Stimulated activated CD4-positive, alpha-beta T cell treated with anti-CD3 and anti-CD28 coated beads, Interleukin-1b, Interleukin-23, amount 100 ng/mL, for 4 hours (primary cell): ENCODE measurements around the gene WFDC5.
"Not testable (repeated sequence)": the region's sequence is repeated elsewhere in the genome, so short reads cannot be mapped to it uniquely, and the experiment has no call there.

Source experiments
- DNase-seq, 2 donors: peaks; one replicate each; pipeline ENCODE4 v3.0.0-alpha.2; 2020; ENCODE audit warnings: low read depth in 2 of 2

The WFDC5 gene

DNA sequence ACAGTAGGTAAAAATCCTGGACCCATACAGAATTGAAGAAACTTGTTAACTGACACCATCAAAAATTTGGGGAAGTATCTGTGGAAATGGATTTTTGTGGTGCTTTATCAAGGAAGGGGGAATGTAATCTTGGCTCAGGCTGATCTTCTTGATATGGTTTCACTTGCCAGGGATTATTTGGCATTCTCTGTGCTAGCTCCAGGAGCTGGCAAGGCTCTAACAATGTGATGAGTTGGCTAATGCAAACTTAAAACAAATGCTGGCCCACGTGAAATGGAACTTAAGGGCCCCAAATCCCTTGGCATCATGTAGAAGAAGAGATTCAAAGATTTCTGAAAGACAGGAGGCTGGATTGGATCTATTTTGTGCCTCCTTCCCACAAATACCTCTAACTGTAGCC, 27.2 kb downstream of the WFDC5 start:
- DNase-seq = no peak

DNA sequence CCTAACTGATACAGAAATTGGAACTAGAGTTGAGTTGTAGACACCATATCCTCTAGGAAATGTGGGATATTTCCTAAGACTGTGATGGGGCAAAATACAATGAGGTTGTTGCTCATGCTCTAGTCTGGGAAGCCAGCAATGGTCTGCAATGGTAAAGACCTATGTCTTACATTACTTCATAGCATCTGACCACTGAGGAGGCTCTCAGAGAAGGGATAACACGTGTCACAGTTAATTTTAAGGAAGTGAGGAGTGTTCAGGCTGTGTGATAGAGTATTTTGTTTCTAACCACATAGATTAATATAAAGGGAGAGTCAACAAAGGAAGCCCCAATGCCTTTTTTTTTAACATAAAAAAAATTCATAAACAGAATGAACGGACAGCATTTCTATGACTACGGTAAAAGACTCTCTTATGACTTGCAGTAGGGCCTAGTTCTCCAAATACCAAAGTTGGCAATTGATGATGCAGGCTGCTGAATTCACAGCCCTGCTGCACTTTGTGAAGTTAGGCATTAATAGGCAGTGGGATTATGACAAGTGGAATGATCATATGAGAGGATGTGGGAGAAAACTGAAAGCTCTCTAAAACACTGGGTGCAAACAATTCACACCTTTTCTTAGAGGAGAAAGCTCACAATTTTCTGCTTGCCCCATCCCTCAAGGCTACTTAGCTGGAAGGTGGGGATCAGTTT, 27.7 kb downstream of the WFDC5 start:
- no peak for DNase-seq

DNA sequence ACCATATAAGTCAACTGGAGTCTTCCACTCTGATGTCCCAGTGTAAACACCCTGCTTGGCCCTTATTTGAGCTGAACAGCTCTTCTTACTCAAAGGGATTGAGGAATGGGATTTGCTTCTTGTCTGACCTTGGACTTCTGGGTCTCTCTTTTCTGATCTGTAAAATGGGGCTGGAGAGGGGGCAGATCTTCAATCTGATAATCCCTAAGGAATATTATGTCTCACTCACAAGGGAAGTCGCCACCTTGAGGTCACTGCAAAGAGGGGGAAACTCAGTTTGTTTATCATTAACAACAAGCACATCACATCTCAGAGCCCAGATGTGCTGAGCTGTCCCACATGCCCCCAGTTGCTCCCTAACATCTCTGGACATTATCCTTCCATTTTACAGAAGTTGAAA, 29.1 kb downstream of the WFDC5 start:
- no peak for DNase-seq

DNA sequence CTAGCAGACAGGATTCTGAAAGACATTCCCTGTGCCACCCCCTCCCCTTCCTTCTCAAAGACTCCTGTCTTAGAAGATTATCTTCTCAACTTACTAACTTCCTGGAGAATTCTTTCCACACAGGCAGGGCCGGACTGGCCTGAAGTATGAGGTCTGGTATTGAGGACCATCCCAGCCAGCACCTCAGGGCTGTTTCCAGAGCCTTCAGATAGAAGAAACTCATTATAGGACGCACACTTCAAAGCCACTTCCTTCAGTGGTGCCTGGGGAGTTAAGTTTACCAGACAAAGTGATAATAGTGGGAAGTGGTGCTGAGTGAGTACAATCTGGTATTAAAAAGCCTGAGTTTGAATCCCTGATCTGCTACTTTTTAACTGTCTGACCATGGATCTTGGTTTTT, 29.7 kb downstream of the WFDC5 start:
- no peak for DNase-seq

DNA sequence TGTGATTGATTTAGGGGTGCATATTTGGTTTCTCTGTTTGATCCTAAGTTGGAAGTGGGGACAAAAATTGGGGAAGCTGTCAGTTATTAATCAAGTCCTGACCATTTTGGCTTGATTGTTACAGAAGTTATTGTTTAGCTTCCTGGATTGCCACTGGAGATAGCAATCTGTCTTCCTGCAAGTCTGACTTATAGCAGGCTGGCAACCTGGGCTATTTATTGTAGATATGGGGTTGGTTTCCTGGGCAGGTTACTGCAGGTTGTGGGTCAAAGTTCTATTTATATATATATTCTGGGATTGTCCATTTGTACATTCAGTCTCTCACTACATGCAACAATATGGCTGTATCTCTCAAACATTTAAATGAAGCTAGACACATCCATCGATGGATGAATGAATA, 31.8 kb downstream of the WFDC5 start:
- no peak for DNase-seq

DNA sequence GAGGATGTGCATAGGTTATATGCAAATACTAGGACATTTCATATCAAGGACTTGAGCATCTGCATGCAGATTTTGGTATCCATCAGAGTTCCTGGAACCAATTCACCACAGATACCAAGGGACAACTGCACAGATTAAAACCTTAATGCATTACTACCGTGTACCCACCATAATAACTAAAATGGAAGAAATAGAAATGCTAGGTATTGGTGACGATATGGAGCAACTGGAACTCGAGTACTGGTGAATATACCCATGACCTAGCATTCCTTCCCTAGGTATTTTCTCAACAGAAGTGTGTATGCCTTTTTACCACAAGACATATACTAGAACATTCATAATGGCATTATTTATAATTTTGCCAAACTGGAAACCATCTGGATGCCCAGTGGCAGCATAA, 32.5 kb downstream of the WFDC5 start:
- DNase-seq = no peak

DNA sequence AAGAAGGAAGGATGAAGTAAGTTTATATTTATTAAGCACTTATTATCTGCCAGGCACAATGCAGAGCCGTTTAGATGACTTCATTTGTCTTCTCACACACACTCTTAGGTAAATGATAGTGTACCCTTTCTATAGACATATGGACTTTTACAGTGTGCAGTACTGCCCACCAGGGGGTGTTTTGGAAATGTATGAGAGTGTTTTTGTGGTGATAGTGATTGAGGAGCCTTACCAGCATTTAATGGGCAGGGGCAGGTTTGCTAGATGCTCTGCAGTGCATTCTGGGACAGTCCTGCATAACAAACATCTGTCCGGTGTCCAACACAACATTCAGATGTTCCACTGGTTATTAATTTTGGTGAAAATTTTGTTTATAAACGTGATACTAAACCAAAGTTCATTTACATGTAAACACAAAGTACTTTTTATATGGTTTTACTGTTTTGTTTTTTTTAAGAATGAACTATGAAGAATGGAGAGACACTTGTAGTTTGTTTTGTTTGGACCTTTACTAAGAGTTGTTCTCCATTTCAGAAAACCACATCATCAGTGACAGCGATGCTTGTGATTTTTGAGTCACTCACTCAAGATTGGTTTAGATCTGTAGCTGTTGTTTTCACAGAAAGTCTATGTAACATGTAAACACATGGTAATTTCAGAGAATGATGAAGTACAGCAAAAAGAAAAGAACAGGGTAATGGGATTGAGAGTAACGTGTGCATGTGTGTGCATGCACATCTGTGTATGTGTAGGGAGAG, 33.9 kb downstream of the WFDC5 start:
- DNase-seq = no peak

DNA sequence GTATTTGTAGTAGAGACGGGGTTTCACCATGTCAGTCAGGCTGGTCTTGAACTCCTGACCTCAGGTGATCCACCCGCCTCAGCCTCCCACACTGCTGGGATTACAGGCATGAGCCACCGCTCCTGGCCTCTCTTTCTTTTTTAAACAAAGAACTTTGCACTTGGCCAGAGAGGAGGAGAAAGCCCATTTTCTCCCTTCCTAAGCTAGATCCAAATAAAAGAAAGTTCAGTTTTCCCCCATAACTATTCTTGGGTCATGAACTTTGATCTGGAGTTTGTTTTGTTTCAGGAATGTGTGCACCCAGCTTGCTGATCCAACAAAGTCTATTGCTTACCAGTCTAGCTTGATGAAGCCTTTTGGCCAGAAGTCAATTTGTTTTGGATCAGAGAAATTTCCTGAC, 37.4 kb downstream of the WFDC5 start:
- no peak for DNase-seq

DNA sequence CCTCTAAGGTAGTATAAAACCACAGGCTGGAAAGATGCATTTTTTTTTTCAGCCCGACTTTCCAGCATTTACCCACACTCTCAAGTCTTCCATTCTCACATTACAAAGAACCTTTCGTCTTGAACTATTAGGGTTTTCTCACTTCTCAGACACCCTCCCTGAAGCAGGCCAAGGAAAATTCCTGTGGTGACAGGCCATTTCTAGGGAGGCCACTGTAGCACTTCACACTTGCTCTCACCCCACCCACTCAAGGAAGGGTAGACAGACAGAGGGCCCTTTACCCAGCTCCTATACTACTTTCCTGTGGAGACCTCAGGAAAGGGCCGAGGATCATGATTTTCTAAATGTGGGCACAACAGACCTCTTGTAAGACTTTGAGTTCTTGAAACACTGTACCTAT, 41.8 kb downstream of the WFDC5 start:
- no peak for DNase-seq

DNA sequence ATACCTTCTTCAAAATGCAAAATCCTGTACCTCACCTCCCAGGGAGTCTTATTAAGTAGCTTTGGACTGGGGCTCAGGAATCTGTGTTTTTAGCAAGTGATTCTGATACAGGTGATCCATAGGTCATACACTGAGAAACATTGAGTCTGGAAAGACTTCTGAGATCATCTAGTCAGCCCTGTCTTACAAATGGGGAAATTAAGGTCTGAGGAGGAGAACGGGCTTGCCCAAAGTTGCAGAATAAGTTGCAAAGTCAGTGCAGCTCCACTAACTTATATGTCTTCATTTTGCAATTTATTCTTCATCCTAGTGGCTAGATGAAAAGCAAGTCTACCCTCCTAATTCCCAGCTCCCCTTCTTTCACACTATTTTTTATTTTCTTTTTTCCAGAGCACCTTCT, 42.9 kb downstream of the WFDC5 start:
- no peak for DNase-seq

DNA sequence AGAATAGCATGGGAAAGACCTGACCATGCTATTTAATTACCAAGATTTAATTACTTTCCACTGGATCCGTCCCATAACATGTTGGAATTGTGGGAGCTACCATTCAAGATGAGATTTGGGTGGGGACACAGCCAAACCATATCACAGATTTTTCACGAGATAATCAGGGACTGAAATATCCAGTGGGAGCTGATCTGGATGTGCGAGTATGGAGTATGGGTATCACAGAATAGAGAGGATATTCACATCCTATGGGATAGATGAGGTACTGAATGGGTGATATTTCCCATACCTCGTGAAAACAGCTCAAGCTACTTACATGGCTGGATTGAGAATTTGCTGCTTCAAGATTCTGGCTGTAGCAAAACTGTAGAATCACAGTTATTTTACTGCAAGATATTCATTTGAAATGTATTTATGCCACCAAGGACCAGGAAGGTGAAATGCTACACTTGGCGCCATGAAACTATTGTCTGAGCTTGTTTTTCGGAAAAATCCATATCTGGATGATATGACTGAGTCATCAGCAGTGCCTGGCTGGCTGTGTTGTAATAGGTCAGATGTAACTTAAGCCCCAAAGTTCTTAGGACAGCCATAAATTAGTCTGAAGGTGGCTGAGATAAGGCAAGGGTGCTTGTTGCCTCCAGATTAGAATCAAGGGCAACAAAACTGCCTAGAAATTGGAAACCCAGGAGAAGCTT, 43.9 kb downstream of the WFDC5 start:
- no peak for DNase-seq

DNA sequence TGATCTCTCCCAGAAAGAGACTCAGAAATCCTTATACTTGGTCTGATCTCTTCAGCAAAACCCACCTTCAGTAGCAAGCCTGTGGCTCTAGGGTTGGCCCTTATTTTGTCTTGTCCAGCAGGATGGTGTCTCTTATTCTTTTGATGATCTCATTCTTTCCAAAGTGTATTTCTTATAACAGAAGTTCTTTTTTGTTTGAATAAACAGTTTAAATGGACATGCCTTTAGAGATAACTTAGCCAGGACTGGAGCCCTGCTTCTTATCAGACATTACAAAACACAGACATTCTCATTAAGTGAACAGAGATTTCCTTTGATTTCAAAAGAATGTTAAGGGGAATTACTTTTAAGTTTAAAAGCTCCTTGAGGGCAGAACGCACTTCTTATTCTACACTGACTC, 45.7 kb downstream of the WFDC5 start:
- DNase-seq = no peak

DNA sequence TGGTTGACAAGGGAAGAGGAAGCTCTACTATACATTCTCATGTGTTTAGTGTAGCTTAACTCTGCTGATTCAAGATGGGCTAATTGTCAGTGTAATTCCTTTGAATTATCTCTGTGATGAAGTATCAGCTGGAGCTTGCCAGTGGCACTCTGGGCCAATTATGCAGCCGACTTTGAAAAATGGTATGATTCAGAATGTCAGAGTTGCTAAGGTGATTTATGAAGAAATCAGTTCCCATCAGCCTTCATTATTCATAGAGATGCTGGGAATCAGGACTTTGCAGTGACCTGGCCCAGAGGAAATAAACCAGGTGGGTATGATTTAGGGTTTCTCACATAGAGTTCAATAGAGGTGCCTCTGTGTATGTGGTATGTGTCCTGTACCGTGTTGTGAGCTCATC, 47.4 kb downstream of the WFDC5 start:
- DNase-seq = no peak

DNA sequence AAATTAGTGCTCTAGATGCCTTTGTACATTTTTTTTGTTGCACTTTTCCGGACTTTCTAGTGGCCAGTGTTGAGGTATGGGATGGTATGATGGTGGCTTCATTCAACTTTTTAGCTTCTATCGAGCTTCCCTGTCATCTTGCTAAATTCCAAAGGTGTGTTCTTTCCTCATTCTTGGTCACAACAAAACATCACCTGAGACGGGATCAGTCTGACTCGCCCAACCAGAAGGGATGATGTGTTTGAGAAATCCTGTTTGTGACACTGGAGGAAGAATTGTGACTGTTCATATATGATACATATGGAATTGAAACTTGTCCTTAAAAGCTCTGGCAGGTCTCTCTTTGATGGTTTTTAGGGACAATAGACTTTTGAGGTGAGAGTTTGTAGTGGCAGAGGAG, 47.9 kb downstream of the WFDC5 start:
- no peak for DNase-seq

DNA sequence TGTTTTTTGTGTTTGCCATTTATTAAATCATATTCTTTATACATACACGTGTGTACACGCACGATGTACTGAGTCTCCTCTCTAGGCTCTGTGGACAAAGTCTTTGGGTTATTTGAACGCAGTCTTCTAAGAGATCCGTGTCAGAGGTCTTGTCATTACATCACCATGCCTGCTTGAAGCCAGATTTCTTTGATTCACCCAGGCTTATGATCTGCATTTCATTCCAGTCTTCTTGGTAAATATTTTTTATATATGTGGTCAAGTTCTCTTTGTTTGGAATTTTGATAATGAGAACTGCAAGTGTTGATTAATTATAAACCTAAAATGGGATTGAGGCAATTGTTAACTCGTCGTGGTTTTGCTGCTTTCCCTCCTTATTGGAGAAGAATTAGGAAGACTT, 48.6 kb downstream of the WFDC5 start:
- no peak for DNase-seq

DNA sequence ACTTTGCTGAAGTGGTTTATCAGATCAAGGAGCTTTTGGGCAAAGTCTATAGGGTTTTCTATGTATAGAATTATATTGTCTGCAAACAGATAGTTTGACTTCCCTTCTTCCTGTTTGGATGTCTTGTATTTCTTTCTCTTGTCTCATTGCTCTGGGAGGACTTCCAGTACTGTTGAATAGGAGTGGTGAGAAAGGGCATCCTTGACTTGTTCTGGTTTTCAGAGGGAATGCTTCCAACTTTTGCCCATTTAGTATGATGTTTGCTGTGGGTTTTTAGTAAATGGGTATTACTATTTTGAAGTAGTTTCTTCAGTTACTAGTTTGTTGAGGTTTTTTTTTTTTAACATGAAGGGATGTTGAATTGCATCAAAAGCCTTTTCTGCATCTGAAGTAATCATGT, 50.2 kb downstream of the WFDC5 start:
- no peak for DNase-seq

DNA sequence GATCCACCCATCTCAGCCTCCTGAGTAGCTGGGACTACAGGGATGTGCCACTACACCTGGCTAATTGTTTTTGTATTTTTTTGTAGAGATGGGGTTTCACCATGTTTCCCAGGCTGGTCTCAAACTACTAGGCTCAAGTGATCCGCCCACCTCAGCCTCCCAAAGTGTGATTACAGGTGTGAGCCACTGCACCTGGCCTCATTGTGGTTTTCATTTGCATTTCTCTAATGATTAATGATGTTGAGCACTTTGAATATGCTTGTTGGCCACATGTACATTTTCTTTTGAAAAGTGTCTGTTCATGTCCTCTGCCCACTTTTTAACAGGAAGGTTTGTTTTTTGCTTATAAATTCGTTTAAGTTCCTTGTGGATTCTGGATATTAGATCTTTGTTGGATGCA, 51.9 kb downstream of the WFDC5 start:
- DNase-seq = not testable (repeated sequence)

DNA sequence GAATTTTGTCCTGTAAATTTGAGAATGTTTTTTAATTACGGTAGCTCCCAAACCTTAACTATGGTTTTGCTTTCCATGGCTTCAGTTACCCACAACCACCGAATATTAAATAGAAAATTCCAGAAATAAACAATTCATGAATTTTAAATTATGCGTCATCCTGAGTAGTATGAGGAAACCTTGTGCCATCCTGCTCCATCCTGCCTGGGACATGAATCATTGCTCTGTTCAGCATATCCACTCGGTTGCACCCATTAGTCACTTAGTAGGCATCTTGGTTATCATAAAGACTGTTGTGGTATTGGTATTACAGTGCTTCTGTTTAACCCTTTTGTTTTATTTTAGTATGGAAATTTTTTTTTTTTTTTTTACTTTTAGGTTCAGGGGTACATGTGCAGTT, 53.7 kb downstream of the WFDC5 start:
- DNase-seq = no peak

DNA sequence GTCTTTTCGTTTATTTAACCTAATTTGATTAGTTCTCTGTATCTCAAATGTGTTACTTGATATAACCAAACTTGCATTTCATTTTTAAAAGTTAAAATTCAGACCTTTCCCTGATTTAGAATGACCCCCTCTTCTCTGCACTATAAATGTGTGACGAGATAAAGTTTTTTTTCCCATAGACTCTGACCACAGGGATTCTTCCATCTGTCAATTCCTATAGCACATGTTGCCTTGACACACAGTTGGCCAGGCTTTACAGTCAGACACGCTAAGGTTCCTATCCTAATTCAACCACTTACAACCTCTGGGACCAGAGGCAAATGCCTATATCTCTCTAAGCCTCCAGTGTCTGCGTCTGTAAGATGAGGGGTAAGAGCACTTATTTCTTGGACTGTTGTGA, 54.7 kb downstream of the WFDC5 start:
- no peak for DNase-seq
